HG03103 (cell line): ENCODE data around the gene PPM1F.

ENCODE experiments used
- ATAC-seq: cut with Tn5 transposase; IDR thresholded peaks from one replicate; pipeline ENCODE4 v1.9.1; 2021; ENCODE audit warnings: low read depth; ENCODE audit not compliant: unreplicated experiment

The PPM1F gene

GRCh38 chr22:21975854-21976345, 23.3 kb upstream of the PPM1F start:
- no peak for ATAC-seq

GRCh38 chr22:21975273-21975672, 22.6 kb upstream of the PPM1F start:
- no peak for ATAC-seq

- ATAC-seq: no peak
These were observed 21.5 kb upstream of the PPM1F start for GRCh38 chr22:21974058-21974649.

GRCh38 chr22:21972806-21973205, 20.2 kb upstream of the PPM1F start:
- no peak for ATAC-seq

GRCh38 chr22:21972293-21972779, 19.7 kb upstream of the PPM1F start:
- no peak for ATAC-seq

- no peak for ATAC-seq
These were observed 19.2 kb upstream of the PPM1F start for GRCh38 chr22:21971858-21972275.

GRCh38 chr22:21970800-21971617, 18.4 kb upstream of the PPM1F start:
- no peak for ATAC-seq

- no peak for ATAC-seq
These were observed 17.6 kb upstream of the PPM1F start for GRCh38 chr22:21970037-21970799.

- no peak for ATAC-seq
These were observed 15.9 kb upstream of the PPM1F start for GRCh38 chr22:21968452-21969129.

GRCh38 chr22:21967693-21968271, 15.1 kb upstream of the PPM1F start:
- ATAC-seq: no peak

- no peak for ATAC-seq
These were observed 14.2 kb upstream of the PPM1F start for GRCh38 chr22:21966643-21967516.

- ATAC-seq: no peak
These were observed 13.2 kb upstream of the PPM1F start for GRCh38 chr22:21965762-21966288.

- no peak for ATAC-seq
These were observed 12.4 kb upstream of the PPM1F start for GRCh38 chr22:21964918-21965484.

- ATAC-seq: no peak
These were observed 11.6 kb upstream of the PPM1F start for GRCh38 chr22:21964234-21964633.

- ATAC-seq: no peak
These were observed 11.2 kb upstream of the PPM1F start for GRCh38 chr22:21963790-21964211.

- ATAC-seq: no peak
These were observed 10.6 kb upstream of the PPM1F start for GRCh38 chr22:21963286-21963685.

- ATAC-seq: no peak
These were observed 10.0 kb upstream of the PPM1F start for GRCh38 chr22:21962655-21962949.

GRCh38 chr22:21961886-21962654, 9.4 kb upstream of the PPM1F start:
- ATAC-seq: no peak
